K562 (cell line): ENCODE measurements around the gene ZNF800. TPM values are rescaled to one million over a fixed set of nuclear protein-coding genes. Genes with fewer than 3 reads are reported as not detected.
A peak's percentile ranks its signal among the peaks of the same experiment; 100 is the strongest.

Experiments
- ATF7 ChIP-seq: fragments of 450-650 bp; IDR thresholded peaks from 2 replicates; pipeline ENCODE4 v1.7.1; 2014; ENCODE audit warnings: mild to moderate bottlenecking, moderate library complexity
- BRD9 ChIP-seq: fragments of 450-650 bp; IDR thresholded peaks from 2 replicates; pipeline ENCODE4 v1.6.1; 2018; ENCODE audit warnings: low read depth; ENCODE audit not compliant: partially characterized antibody
- ETS2 ChIP-seq: IDR thresholded peaks from 2 replicates; pipeline ENCODE4 v1.6.1; 2016; ENCODE audit warnings: borderline replicate concordance, missing genetic modification characterization, mild to moderate bottlenecking, moderate library complexity, missing compliant biosample characterization; ENCODE audit not compliant: poor library complexity, severe bottlenecking
- FOXM1 ChIP-seq, 2 experiments: fragments of 450-650 bp in 1 of 2; sonication (generic) in 1 of 2; formaldehyde crosslinking in 1 of 2; IDR thresholded peaks; 2 replicates each; pipeline versions ENCODE4 v1.6.1 to v1.9.0; 2017 to 2022; ENCODE audit warnings: low read depth in 2 of 2, mild to moderate bottlenecking in 2 of 2, missing genetic modification reagents in 1 of 2, moderate library complexity in 1 of 2
- HDAC1 ChIP-seq, 2 experiments: fragments of 450-650 bp; IDR thresholded peaks; 2 replicates each; pipeline ENCODE4 v1.6.1; 2016 to 2017; ENCODE audit warnings: inconsistent platforms in 1 of 2, mild to moderate bottlenecking in 1 of 2, moderate library complexity in 1 of 2
- JUN ChIP-seq, 2 experiments: sonication (generic) in 1 of 2; formaldehyde crosslinking in 1 of 2; IDR thresholded peaks; 2 replicates each; pipeline versions ENCODE4 v1.6.1 to v1.8.0; 2012 to 2022; ENCODE audit warnings: borderline replicate concordance in 2 of 2, mild to moderate bottlenecking in 2 of 2, improper control_type of control experiment in 1 of 2, low read depth in 1 of 2, low read length in 1 of 2, missing genetic modification reagents in 1 of 2
- MAZ ChIP-seq, 2 experiments: fragments of 450-650 bp in 1 of 2; sonication (generic) in 1 of 2; formaldehyde crosslinking; IDR thresholded peaks in 1 of 2; conservative IDR thresholded peaks in 1 of 2; 2 replicates each; pipeline versions ENCODE4 v1.4.0 to v1.5.0; 2020; ENCODE audit warnings: mild to moderate bottlenecking in 1 of 2, missing genetic modification reagents in 1 of 2
- MYBL2 ChIP-seq, 2 experiments: fragments of 450-650 bp in 1 of 2; sonication (generic) in 1 of 2; formaldehyde crosslinking in 1 of 2; IDR thresholded peaks; 2 replicates each; pipeline versions ENCODE4 v1.6.1 to v1.8.1; 2017 to 2022; ENCODE audit warnings: borderline replicate concordance in 1 of 2, inconsistent platforms in 1 of 2, low read depth in 1 of 2, mild to moderate bottlenecking in 1 of 2, missing genetic modification reagents in 1 of 2, moderate library complexity in 1 of 2
- PML ChIP-seq: IDR thresholded peaks from 2 replicates; pipeline ENCODE4 v1.6.1; 2012; ENCODE audit warnings: low read length, inconsistent platforms
- ZC3H8 ChIP-seq: fragments of 450-650 bp; IDR thresholded peaks from 2 replicates; pipeline ENCODE4 v1.6.1; 2017
- ZNF140 ChIP-seq: fragments of 250-450 bp; sonication (Bioruptor Pico); IDR thresholded peaks from 2 replicates; pipeline ENCODE4 v1.8.0; 2021; ENCODE audit warnings: moderate library complexity, mild to moderate bottlenecking, inconsistent platforms
- ZNF274 ChIP-seq: IDR thresholded peaks from 2 replicates; pipeline ENCODE4 v1.6.1; 2011; ENCODE audit warnings: low read depth, mild to moderate bottlenecking, low read length, moderate library complexity, borderline replicate concordance
- polyA plus RNA-seq, 8 experiments: library from polyadenylated mRNA; depleted of rRNA in 4 of 8; stranded (reverse) in 5 of 8; unstranded in 3 of 8; fragments of >200 nt; fragmentation: Nextera tagmentation in 2 of 8; fragmentation: Illumina TruSeq in 1 of 8; extraction: Ambion mirVana in 2 of 8; extraction: Trizol in 1 of 8; gene quantifications; 2 replicates each; pipeline versions ENCODE4 v1.2.1 to v1.2.3, GENCODE V29; 2011 to 2014; ENCODE audit warnings: inconsistent platforms in 1 of 8, missing spikeins in 1 of 8
- total RNA-seq, 7 experiments: library from RNA; depleted of rRNA in 6 of 7; stranded (reverse); fragments of >200 nt in 6 of 7; fragmentation: Illumina TruSeq in 2 of 7; extraction: Trizol in 2 of 7; gene quantifications; 2 replicates each; pipeline versions ENCODE4 v1.2.1 to v1.2.3, GENCODE V29; 2011 to 2021; ENCODE audit warnings: low replicate concordance in 1 of 7
- TF ChIP-seq, protein P1 (sequence below): fragments of 450-650 bp; conservative IDR thresholded peaks from 2 replicates; pipeline ENCODE4 v1.6.1; 2016; ENCODE audit warnings: missing genetic modification characterization, low read depth, mild to moderate bottlenecking, missing compliant biosample characterization, moderate library complexity
- TF ChIP-seq, protein P2 (sequence below), 3 experiments: IDR thresholded peaks in 2 of 3; conservative IDR thresholded peaks in 1 of 3; 2 replicates each; pipeline ENCODE4 v1.5.1; 2011 to 2012; ENCODE audit warnings: low read length in 3 of 3, mild to moderate bottlenecking in 3 of 3, control low read depth in 2 of 3, improper control_type of control experiment in 1 of 3, inconsistent platforms in 1 of 3, low read depth in 1 of 3, mixed read lengths in 1 of 3, moderate library complexity in 1 of 3; ENCODE audit not compliant: insufficient read depth in 2 of 3
- TF ChIP-seq, protein P3 (sequence below): IDR thresholded peaks from 3 replicates; pipeline ENCODE4 v1.6.1; 2011; ENCODE audit warnings: borderline replicate concordance, mild to moderate bottlenecking, moderate library complexity; ENCODE audit not compliant: insufficient read length; ENCODE audit errors: extremely low read depth
- TF ChIP-seq, protein P4 (sequence below): fragments of 450-650 bp; IDR thresholded peaks from 2 replicates; pipeline ENCODE4 v1.6.1; 2016; ENCODE audit warnings: mild to moderate bottlenecking

ZNF800 gene
- total and polyA plus RNA-seq, 9 of the 15 experiments (the other 6 are each of a cell fraction or from before 2014, with no cell fraction given) = 7.5 to 58.3 (median 33.4) TPM

DNA sequence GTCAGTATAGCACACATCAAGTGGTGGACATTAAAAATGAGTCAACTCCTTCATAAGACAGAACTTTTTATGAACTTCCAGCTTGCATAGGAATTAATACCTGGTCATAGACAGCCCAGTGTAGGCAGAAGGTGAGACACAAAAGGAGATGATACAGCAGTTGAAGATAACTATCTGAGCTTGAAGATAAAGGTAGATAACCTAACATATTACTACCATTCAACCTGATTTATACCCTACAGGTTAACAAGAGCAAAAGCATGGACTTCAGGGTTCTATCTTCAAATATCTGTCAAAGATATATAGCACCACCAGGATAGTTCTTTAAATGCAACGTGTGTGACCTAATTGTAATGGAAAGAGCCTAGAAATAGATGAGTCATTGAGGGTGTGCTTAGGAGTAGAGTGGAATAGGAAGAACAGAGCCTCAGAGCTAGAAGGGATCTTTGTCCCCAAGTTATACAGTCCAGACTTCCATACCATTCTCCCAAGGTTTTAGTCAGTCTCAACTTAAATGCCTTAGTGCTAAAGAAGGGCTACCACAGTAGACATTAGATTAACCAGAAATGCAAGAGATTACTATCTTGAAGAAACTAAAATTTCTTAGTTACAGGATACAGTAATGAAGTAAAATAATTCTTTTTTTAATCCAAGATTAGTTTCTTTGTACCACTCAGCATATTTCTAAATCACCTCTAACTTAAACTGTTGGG, 9.2 kb downstream of the ZNF800 start (continued):
- TF ChIP-seq, protein P1, sequence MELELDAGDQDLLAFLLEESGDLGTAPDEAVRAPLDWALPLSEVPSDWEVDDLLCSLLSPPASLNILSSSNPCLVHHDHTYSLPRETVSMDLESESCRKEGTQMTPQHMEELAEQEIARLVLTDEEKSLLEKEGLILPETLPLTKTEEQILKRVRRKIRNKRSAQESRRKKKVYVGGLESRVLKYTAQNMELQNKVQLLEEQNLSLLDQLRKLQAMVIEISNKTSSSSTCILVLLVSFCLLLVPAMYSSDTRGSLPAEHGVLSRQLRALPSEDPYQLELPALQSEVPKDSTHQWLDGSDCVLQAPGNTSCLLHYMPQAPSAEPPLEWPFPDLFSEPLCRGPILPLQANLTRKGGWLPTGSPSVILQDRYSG (tag) = no peak
- TF ChIP-seq BRD9 (peak; percentile 63), FOXM1 (IDR thresholded peaks at IDR 0.05; ENCODE audit: low read depth) (peak; percentile 29; the same call in 1 of the 2 replicates), FOXM1 (CRISPR knock-in tag; IDR thresholded peaks at IDR 0.05; ENCODE audit: low read depth) (no peak), MYBL2 (IDR thresholded peaks at IDR 0.05; ENCODE audit: low read depth) (0 out of 2 replicates have a peak, but pooled peaks have one; percentile 11), MYBL2 (CRISPR knock-in tag; IDR thresholded peaks at IDR 0.05; ENCODE audit: borderline replicate concordance) (no peak), ETS2 (tag) (no peak), ZNF140 (CRISPR knock-in tag) (no peak), JUN (IDR thresholded peaks at IDR 0.05; ENCODE audit: borderline replicate concordance, low read depth, low read length) (peak; percentile 60; the same call in 1 of the 2 replicates), JUN (CRISPR knock-in tag; IDR thresholded peaks at IDR 0.05; ENCODE audit: borderline replicate concordance) (no peak), MAZ (CRISPR knock-in tag; conservative IDR thresholded peaks at IDR 0.05 in 1 of 2, IDR thresholded peaks at IDR 0.05 in 1 of 2) (0 out of 4 replicates have a peak, but pooled peaks of 1 of the 2 experiments have one; percentile 28), ATF7 (peak; percentile 79), PML (0 out of 2 replicates have a peak, but pooled peaks have one; percentile 23), ZC3H8 (0 out of 2 replicates have a peak, but pooled peaks have one; percentile 21), ZNF274 (no peak), HDAC1 (IDR thresholded peaks at IDR 0.05) (peak in 1 of 2 experiments; percentile 89; a peak in 2 of 4 replicates)
- TF ChIP-seq, protein P2, sequence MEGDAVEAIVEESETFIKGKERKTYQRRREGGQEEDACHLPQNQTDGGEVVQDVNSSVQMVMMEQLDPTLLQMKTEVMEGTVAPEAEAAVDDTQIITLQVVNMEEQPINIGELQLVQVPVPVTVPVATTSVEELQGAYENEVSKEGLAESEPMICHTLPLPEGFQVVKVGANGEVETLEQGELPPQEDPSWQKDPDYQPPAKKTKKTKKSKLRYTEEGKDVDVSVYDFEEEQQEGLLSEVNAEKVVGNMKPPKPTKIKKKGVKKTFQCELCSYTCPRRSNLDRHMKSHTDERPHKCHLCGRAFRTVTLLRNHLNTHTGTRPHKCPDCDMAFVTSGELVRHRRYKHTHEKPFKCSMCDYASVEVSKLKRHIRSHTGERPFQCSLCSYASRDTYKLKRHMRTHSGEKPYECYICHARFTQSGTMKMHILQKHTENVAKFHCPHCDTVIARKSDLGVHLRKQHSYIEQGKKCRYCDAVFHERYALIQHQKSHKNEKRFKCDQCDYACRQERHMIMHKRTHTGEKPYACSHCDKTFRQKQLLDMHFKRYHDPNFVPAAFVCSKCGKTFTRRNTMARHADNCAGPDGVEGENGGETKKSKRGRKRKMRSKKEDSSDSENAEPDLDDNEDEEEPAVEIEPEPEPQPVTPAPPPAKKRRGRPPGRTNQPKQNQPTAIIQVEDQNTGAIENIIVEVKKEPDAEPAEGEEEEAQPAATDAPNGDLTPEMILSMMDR (IDR thresholded peaks at IDR 0.05 in 2 of 3, conservative IDR thresholded peaks at IDR 0.05 in 1 of 3; ENCODE audit: insufficient read depth in 2 of 3, low read depth in 1 of 3, low read length in 3 of 3) = no peak
- TF ChIP-seq, protein P3, sequence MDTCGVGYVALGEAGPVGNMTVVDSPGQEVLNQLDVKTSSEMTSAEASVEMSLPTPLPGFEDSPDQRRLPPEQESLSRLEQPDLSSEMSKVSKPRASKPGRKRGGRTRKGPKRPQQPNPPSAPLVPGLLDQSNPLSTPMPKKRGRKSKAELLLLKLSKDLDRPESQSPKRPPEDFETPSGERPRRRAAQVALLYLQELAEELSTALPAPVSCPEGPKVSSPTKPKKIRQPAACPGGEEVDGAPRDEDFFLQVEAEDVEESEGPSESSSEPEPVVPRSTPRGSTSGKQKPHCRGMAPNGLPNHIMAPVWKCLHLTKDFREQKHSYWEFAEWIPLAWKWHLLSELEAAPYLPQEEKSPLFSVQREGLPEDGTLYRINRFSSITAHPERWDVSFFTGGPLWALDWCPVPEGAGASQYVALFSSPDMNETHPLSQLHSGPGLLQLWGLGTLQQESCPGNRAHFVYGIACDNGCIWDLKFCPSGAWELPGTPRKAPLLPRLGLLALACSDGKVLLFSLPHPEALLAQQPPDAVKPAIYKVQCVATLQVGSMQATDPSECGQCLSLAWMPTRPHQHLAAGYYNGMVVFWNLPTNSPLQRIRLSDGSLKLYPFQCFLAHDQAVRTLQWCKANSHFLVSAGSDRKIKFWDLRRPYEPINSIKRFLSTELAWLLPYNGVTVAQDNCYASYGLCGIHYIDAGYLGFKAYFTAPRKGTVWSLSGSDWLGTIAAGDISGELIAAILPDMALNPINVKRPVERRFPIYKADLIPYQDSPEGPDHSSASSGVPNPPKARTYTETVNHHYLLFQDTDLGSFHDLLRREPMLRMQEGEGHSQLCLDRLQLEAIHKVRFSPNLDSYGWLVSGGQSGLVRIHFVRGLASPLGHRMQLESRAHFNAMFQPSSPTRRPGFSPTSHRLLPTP = no peak
- TF ChIP-seq, protein P4, sequence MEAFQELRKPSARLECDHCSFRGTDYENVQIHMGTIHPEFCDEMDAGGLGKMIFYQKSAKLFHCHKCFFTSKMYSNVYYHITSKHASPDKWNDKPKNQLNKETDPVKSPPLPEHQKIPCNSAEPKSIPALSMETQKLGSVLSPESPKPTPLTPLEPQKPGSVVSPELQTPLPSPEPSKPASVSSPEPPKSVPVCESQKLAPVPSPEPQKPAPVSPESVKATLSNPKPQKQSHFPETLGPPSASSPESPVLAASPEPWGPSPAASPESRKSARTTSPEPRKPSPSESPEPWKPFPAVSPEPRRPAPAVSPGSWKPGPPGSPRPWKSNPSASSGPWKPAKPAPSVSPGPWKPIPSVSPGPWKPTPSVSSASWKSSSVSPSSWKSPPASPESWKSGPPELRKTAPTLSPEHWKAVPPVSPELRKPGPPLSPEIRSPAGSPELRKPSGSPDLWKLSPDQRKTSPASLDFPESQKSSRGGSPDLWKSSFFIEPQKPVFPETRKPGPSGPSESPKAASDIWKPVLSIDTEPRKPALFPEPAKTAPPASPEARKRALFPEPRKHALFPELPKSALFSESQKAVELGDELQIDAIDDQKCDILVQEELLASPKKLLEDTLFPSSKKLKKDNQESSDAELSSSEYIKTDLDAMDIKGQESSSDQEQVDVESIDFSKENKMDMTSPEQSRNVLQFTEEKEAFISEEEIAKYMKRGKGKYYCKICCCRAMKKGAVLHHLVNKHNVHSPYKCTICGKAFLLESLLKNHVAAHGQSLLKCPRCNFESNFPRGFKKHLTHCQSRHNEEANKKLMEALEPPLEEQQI = 0 out of 2 replicates have a peak, but pooled peaks have one; percentile 21
